ENCODE data around the gene PLK2. TPM values are rescaled to one million over a fixed set of nuclear protein-coding genes. Genes with fewer than 3 reads are reported as not detected.

Gene PLK2
- total RNA-seq (10 to 100 TPM; 37.9 to 75.5 (median 44.8) TPM), polyA plus RNA-seq (23.5 TPM)
- long read RNA-seq, donor 1, transcript PLK2-201 (14 exons, 2,960 nt) = major isoform, 105 of 113 reads
- long read RNA-seq, donor 1, partial matches to known transcripts = 1 of 113 reads
- long read RNA-seq, donor 1, other reads (novel, unspliced or antisense) = 7 of 113 reads
- long read RNA-seq, donor 2, transcript PLK2-201 (14 exons, 2,960 nt) = major isoform, 23 of 23 reads
- long read RNA-seq, donor 2, partial matches to known transcripts = 0 of 23 reads
- long read RNA-seq, donor 2, other reads (novel, unspliced or antisense) = 0 of 23 reads
- long read RNA-seq, donor 3, transcript PLK2-201 (14 exons, 2,960 nt) = major isoform, 372 of 425 reads
- long read RNA-seq, donor 3, partial matches to known transcripts = 10 of 425 reads
- long read RNA-seq, donor 3, other reads (novel, unspliced or antisense) = 42 of 425 reads
- long read RNA-seq, donor 4, transcript PLK2-201 (14 exons, 2,960 nt) = major isoform, 49 of 55 reads
- long read RNA-seq, donor 4, partial matches to known transcripts = 1 of 55 reads
- long read RNA-seq, donor 4, other reads (novel, unspliced or antisense) = 5 of 55 reads

DNA sequence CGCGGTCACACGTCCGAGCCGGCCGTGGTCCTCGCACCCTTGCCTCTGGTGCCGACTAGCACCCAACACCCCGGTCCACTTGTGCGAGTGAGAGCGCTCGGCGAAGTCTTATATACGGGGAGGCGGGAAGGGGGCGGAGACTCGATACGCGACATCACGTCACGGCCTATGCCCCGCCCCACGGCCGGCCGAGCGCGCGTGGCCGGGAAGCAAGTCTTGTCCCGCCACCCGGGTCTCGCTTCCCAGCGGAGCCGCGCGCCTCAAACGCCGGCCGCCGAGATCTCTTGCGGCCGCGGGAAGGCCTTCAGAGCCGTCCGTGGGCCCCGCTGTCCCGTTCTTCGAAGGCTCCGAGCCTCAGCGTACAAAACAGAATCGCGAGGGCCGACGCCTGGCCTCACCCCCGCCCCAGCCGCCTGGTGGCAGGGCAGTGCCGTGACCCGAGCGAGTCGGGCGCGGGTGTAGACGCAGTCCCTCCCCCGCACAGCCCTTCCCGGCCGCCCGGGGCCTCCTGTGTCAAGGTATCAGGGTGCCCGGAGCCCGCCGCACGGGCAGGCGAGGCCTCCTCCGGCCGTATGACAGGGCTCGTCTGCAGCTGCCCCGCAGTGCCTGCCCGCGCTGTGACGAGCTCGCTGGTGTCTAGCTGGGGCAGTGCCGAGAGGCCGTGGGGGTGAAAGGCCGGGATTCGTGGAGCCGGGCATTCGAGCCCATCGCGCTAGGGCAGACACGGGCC is at the start of gene PLK2:
PLK2 (minus strand) TSS at position 85 of the 730 bp plus-strand sequence. CDS start 127 bp downstream, outside the sequence.
- under 1% methylated on average over 89 of the region's 89 CpGs for WGBS
- peak within 1 kb of the TSS; percentile 91 for H3K4me3 ChIP-seq (ENCODE audit: low read length)
- peak within 1 kb of the TSS; percentile 93 for H3K27ac ChIP-seq (ENCODE audit: low read length)
- intact Hi-C loops (cut with DNase I) = loop anchor here (2.0 to 5.0 kb wide), 11 partner anchors 571 to 1163 kb away; no protein-coding TSS in a partner anchor
- no peaks in the 10 kb centered on the region for H3K27me3 ChIP-seq (ENCODE audit: control insufficient read depth, insufficient read depth)
- H3K9me3 ChIP-seq (ENCODE audit: control insufficient read depth, low read length) = no peaks in the 10 kb centered on the region
- no peaks in the 10 kb centered on the region for H3K4me1 ChIP-seq (ENCODE audit: control insufficient read depth, insufficient read depth, low read length)
- peak; percentile 95 to 98 (median 98) for DNase-seq
- ATAC-seq = peak; percentile 95 to 96

DNA sequence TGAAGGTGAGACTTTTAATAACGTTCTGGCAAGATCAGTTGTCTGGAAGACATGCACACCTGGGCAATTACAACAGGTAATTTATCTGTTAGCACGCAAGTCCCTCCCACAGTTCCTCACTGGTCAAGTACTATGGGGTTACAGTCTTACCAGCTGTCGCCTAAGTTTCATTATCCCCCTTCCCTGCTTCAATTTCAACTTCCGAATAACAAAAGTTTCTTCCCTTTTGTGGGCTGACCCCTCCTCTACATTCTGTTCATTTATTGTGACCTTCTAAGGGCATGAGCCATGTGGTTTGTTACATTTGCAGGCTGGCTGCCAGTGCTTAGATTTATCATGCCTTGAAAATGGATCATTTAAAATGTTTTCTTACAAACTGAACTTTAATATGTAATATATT is 47.8 kb upstream of the PLK2 start:
- H3K4me1 ChIP-seq (ENCODE audit: control insufficient read depth, insufficient read depth, low read length) = no peaks in the 10 kb centered on the region
- WGBS = 85% methylated on average over 4 of the region's 4 CpGs
- intact Hi-C loops (cut with DNase I) = no loop called here
- no peaks in the 10 kb centered on the region for H3K9me3 ChIP-seq (ENCODE audit: control insufficient read depth, low read length)
- ATAC-seq (no peak), DNase-seq (no peak)
- no peak overlapping the region for H3K27ac ChIP-seq (ENCODE audit: low read length)
- no peaks in the 10 kb centered on the region for H3K27me3 ChIP-seq (ENCODE audit: control insufficient read depth, insufficient read depth)
- H3K4me3 ChIP-seq (ENCODE audit: low read length) = no peak overlapping the region

DNA sequence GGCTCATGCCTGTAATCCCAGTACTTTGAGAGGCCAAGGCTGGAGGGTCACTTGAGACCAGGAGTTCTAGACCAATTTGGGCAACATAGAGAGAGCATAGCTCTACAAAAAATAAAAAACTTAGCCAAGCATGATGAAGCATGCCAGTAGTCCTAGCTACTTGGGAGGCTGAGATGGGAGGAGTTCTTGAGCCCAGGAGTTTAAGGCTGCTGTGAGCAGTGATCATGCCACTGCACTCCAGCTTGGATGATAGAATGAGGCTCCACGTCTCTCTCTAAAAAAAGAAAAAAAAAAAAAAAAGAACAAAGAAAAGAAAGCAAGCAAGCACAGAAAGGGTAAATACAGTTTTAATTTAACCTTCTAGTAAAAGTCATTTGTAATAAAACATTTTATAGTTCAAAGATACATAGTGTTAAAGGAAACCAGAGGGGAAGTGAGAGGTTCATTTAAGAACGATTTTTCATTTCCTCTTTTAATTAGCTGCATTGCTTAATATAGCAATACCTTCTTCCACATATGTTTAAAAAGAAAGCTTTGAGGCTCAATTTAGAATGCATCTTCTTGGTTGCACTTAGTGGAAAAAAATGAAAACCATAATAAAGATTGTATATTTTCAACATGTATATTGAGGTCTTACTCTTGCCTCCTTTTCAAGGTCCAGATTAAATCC is 46.2 kb upstream of the PLK2 start:
- Histone ChIP-seq H3K9me3 (ENCODE audit: control insufficient read depth, low read length) (no peaks in the 10 kb centered on the region), H3K27me3 (ENCODE audit: control insufficient read depth, insufficient read depth) (no peaks in the 10 kb centered on the region), H3K27ac (ENCODE audit: low read length) (no peak overlapping the region), H3K4me3 (ENCODE audit: low read length) (no peak overlapping the region), H3K4me1 (ENCODE audit: control insufficient read depth, insufficient read depth, low read length) (no peaks in the 10 kb centered on the region)
- WGBS = 39% methylated on average over 2 of the region's 2 CpGs
- no peak for ATAC-seq
- no peak for DNase-seq
- intact Hi-C loops (cut with DNase I) = no loop called here

DNA sequence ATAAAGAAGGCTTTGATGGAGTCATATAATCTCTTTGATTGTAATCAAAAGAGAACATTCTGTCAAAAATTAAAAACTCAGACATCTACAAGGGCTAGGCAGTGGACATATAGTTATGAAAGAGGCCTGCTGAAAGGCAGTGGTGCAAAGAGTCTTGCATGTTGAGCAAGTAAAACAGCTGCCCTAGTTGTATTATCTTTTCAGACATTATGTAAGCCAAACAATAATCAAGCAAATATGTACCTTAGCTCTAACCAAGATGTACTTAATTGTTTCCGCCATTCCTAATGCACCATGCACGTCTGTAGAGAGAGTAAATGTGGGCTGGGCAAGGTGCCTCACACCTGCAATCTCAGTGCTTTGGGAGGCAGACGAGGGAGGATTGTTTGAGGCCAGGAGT is 45.6 kb upstream of the PLK2 start:
- H3K27me3 ChIP-seq (ENCODE audit: control insufficient read depth, insufficient read depth) = no peaks in the 10 kb centered on the region
- intact Hi-C loops (cut with DNase I) = no loop called here
- no peak overlapping the region for H3K4me3 ChIP-seq (ENCODE audit: low read length)
- 72% methylated on average over 3 of the region's 3 CpGs for WGBS
- H3K27ac ChIP-seq (ENCODE audit: low read length) = no peak overlapping the region
- H3K4me1 ChIP-seq (ENCODE audit: control insufficient read depth, insufficient read depth, low read length) = no peaks in the 10 kb centered on the region
- ATAC-seq = no peak
- DNase-seq = no peak
- no peaks in the 10 kb centered on the region for H3K9me3 ChIP-seq (ENCODE audit: control insufficient read depth, low read length)

DNA sequence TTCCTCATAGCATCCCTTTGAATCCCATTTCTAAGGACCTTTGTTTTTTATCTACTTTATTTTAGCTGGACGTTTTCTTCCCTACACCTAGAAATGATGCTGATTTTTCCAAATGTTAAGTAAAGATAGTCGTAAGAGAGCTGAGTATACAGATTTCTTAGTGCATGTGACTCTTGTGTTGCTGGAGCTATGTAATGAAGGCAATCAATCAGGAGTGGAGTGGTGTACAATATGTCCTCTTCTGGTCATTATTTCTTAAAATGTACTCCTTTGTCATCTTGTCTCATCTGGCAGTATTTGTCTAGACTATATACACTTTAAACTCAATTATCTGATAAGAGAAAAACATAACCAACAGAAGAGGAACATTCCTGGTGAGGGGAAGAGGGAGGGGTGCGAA is 44.9 kb upstream of the PLK2 start:
- no peaks in the 10 kb centered on the region for H3K9me3 ChIP-seq (ENCODE audit: control insufficient read depth, low read length)
- H3K27me3 ChIP-seq (ENCODE audit: control insufficient read depth, insufficient read depth) = no peaks in the 10 kb centered on the region
- ATAC-seq (no peak), DNase-seq (no peak)
- intact Hi-C loops (cut with DNase I) = no loop called here
- 68% methylated on average over 3 of the region's 3 CpGs for WGBS
- no peak overlapping the region for H3K4me3 ChIP-seq (ENCODE audit: low read length)
- H3K4me1 ChIP-seq (ENCODE audit: control insufficient read depth, insufficient read depth, low read length) = no peaks in the 10 kb centered on the region
- H3K27ac ChIP-seq (ENCODE audit: low read length) = no peak overlapping the region

DNA sequence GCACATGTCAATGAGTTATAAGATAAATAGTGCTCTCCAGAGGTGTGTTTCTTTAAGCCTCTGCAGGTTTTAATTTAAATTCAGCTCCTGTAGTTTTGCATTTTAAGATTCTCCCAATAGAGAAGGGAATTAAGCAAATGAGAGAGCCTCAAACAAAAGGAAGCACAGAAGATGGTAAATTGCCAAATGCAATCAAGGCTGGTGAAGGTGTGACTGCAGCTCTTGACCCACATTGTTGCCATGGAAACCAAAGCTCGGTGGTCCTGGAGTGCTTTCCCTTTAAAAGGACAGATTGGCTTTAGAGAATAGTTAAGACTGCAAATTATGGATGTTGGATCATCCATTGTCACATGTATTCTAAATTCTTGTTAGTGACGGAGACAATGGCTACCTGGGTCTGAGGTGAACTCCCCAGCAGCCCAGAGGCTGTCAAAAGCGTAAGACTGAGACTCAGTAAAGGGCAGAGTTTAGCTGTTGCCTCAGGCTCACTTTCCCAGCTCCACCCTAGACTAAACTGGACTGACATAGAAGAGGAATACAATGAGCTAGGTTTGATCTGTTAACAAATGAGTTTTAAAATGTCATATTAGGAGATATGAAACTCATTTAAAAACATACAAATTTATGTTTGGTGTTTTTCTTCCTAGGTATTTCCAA is 43.6 kb upstream of the PLK2 start:
- H3K27ac ChIP-seq (ENCODE audit: low read length) = no peak overlapping the region
- no peak for DNase-seq
- no peak overlapping the region for H3K4me3 ChIP-seq (ENCODE audit: low read length)
- intact Hi-C loops (cut with DNase I) = no loop called here
- no peaks in the 10 kb centered on the region for H3K27me3 ChIP-seq (ENCODE audit: control insufficient read depth, insufficient read depth)
- H3K9me3 ChIP-seq (ENCODE audit: control insufficient read depth, low read length) = no peaks in the 10 kb centered on the region
- ATAC-seq = no peak
- no peaks in the 10 kb centered on the region for H3K4me1 ChIP-seq (ENCODE audit: control insufficient read depth, insufficient read depth, low read length)
- 74% methylated on average over 3 of the region's 3 CpGs for WGBS

DNA sequence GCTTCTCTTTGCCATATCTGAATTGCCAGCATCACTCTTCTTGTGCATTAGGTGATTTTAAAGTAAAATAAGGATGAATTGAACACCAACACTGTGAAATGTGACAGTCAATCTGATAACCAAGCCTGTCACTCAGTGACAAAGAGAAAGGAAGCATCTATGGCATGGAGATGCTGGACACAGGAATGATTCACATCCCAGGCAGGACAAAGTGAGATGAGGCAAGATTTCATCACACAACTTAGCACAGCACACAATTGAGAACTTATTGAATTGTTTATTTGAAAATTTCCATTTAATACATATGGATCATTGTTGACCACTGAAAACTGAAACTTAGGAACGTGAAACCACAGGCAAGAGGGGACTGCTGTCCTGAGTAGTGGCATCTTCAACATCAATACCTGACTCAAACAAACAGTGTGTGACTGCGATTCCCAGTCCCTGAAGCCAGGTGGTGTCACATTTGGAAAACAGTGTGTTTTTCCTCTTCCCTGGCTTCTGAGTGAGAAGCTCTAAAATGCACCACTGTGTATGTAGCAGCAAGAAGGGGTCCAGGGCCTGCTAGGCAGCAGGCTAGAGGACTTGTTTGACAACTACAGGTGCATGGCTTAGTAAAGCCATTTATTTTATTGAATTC is 42.0 kb upstream of the PLK2 start:
- intact Hi-C loops (cut with DNase I) = loop anchor here in 1 of 4 donors (2.0 kb wide), 1 partner anchor 347 kb away; no protein-coding TSS in a partner anchor
- H3K9me3 ChIP-seq (ENCODE audit: control insufficient read depth, low read length) = no peaks in the 10 kb centered on the region
- H3K27me3 ChIP-seq (ENCODE audit: control insufficient read depth, insufficient read depth) = no peaks in the 10 kb centered on the region
- DNase-seq (no peak), ATAC-seq (no peak)
- no peaks in the 10 kb centered on the region for H3K4me1 ChIP-seq (ENCODE audit: control insufficient read depth, insufficient read depth, low read length)
- no peak overlapping the region for H3K4me3 ChIP-seq (ENCODE audit: low read length)
- WGBS = 91% methylated on average over 2 of the region's 2 CpGs
- no peak overlapping the region for H3K27ac ChIP-seq (ENCODE audit: low read length)

DNA sequence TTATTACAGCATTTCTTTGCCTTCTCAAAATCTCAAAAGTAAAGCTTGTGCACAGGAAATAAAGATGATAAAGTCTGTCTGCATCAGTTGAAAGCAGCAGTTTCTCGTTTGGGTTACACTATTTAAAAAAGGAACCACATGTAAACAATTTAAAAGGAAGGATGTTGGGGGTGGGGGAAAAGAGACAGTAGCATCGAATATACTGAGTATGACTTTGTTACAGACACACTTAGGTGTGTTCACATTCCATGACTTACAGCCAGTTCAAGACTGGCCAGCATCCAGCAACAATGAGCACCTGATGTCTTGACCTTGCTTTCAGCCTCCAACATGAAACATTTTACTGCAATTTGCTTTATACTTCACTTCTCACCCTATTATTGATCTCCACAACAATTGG is 40.1 kb upstream of the PLK2 start:
- DNase-seq (no peak), ATAC-seq (no peak)
- H3K4me3 ChIP-seq (ENCODE audit: low read length) = no peak overlapping the region
- no peaks in the 10 kb centered on the region for H3K9me3 ChIP-seq (ENCODE audit: control insufficient read depth, low read length)
- no peaks in the 10 kb centered on the region for H3K27me3 ChIP-seq (ENCODE audit: control insufficient read depth, insufficient read depth)
- H3K27ac ChIP-seq (ENCODE audit: low read length) = no peak overlapping the region
- intact Hi-C loops (cut with DNase I) = loop anchor here (2.0 to 10.0 kb wide), 4 partner anchors 345 to 352 kb away; no protein-coding TSS in a partner anchor
- H3K4me1 ChIP-seq (ENCODE audit: control insufficient read depth, insufficient read depth, low read length) = no peaks in the 10 kb centered on the region
- WGBS = 16% methylated on average over 2 of the region's 2 CpGs

DNA sequence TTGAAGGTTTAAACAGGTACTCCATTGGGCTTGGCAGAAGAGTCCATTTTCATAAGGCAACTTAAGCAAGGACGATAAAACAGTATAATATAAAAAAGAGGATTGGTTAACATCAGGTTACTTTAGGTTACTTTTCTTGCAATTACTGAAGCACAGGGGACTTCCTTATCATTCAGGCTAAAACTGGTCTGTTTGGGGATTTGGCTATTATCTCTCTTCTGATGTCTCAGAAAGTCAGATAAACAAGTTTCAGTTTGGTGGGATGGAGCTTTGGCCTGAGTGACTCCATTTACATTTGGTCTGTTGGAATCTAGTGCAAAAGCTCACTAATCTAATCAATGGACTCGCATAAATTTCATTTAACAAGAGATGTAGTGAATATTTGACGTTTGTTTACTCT is 39.3 kb upstream of the PLK2 start:
- 56% methylated on average over 3 of the region's 3 CpGs for WGBS
- H3K4me3 ChIP-seq (ENCODE audit: low read length) = no peak overlapping the region
- intact Hi-C loops (cut with DNase I) = loop anchor here in 3 of 4 donors (2.0 to 10.0 kb wide), 3 partner anchors 346 to 353 kb away; no protein-coding TSS in a partner anchor
- ATAC-seq = no peak
- H3K4me1 ChIP-seq (ENCODE audit: control insufficient read depth, insufficient read depth, low read length) = no peaks in the 10 kb centered on the region
- no peak for DNase-seq
- H3K27ac ChIP-seq (ENCODE audit: low read length) = no peak overlapping the region
- no peaks in the 10 kb centered on the region for H3K9me3 ChIP-seq (ENCODE audit: control insufficient read depth, low read length)
- no peaks in the 10 kb centered on the region for H3K27me3 ChIP-seq (ENCODE audit: control insufficient read depth, insufficient read depth)

All from right cardiac atrium (tissue), 5 donors.